Activated B cell treated with CpG ODN at 0.5 μM for 24 hours (primary cell): ENCODE measurements around the gene KIF20B. TPM values are rescaled to one million over a fixed set of nuclear protein-coding genes. Genes with fewer than 3 reads are reported as not detected.

Source experiments
- ATAC-seq: fragments of 200-7000 bp; cut with Tn5 transposase; one replicate; pipeline ENCODE4 v1.10.0; 2021; ENCODE audit warnings: low read depth, mild to moderate bottlenecking, moderate library complexity
- CTCF ChIA-PET: fragments of 350-600 bp; sonication (Branson Sonifier 250); formaldehyde crosslinking; loops from one replicate; lab custom pipeline; 2021; ENCODE audit warnings: antibody characterized with exemption; lab: Charles Lee
- POLR2A ChIA-PET: fragments of 350-600 bp; sonication (Branson Sonifier 250); formaldehyde crosslinking; loops from one replicate; lab custom pipeline; 2021; ENCODE audit warnings: antibody characterized with exemption; lab: Charles Lee
- DNase-seq: peaks from one replicate; pipeline ENCODE4 v3.0.0; 2022
- H3K27ac Mint-ChIP-seq: one replicate; pipeline ENCODE4 v1.8.0; 2020; ENCODE audit warnings: mixed read lengths
- H3K27me3 Mint-ChIP-seq: one replicate; pipeline ENCODE4 v1.8.0; 2021; ENCODE audit warnings: mixed read lengths
- H3K36me3 Mint-ChIP-seq: one replicate; pipeline ENCODE4 v1.8.0; 2021; ENCODE audit warnings: low read depth, mixed read lengths
- H3K4me1 Mint-ChIP-seq: one replicate; pipeline ENCODE4 v1.8.0; 2021; ENCODE audit warnings: mixed read lengths
- H3K4me3 Mint-ChIP-seq: one replicate; pipeline ENCODE4 v1.8.0; 2020; ENCODE audit warnings: mild to moderate bottlenecking, mixed read lengths
- H3K9me3 Mint-ChIP-seq: one replicate; pipeline ENCODE4 v1.8.0; 2020; ENCODE audit warnings: mixed read lengths
- CTCF ChIP-seq: fragments of 200-600 bp; IDR thresholded peaks from one replicate; pipeline ENCODE4 v1.8.0; 2022; ENCODE audit warnings: antibody characterized with exemption, mild to moderate bottlenecking
- intact Hi-C: fragments of 100-400 bp; cut with micrococcal nuclease; formaldehyde crosslinking; loops from one replicate; pipeline ENCODE4 v1.15.1; 2024
- total RNA-seq: library from RNA; stranded (reverse); gene quantifications from 2 replicates; pipeline ENCODE4 v1.2.3, GENCODE V29; 2022

KIF20B gene
- total RNA-seq, 1 donor from 2014 or later: 24.0 TPM

GRCh38 chr10:89782470-89782869 is 81.1 kb downstream of the KIF20B start:
- ATAC-seq: no peak
- ChIA-PET POLR2A (no interaction called here), CTCF (no interaction called here)
- Mint-ChIP-seq H3K9me3 (peaks cover 2% of the 10 kb centered on the region), H3K4me3 (no peak overlapping the region), H3K27ac (no peak overlapping the region), H3K4me1 (no peaks in the 10 kb centered on the region), H3K36me3 (peaks cover 26% of the 10 kb centered on the region), H3K27me3 (no peaks in the 10 kb centered on the region)
- no peak for TF ChIP-seq CTCF
- intact Hi-C loops: no loop called here
- no peak for DNase-seq

DNA sequence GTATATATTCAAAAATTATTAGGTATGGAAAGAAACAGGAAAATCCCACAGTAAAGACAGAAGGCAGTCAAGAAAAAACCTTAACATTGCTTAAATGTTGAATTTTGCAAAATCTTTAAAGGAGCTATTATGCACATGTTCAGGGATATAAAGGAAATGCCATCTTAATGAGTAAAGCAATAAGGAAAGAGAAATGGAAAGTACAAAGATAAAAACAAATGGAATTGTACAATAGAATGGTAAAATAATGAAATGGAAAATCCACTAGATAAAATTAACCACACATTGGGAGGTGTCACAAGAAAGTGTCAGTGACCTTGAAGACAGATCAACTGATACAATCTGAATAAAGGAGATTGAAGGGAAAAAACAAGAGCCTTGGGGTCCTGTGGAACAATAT is 82.0 kb downstream of the KIF20B start:
- intact Hi-C loops: no loop called here
- ATAC-seq: no peak
- Mint-ChIP-seq H3K36me3 (peaks cover 18% of the 10 kb centered on the region), H3K27ac (no peak overlapping the region), H3K4me1 (no peaks in the 10 kb centered on the region), H3K9me3 (peaks cover 4% of the 10 kb centered on the region), H3K27me3 (no peaks in the 10 kb centered on the region), H3K4me3 (no peak overlapping the region)
- DNase-seq: no peak
- POLR2A ChIA-PET: no interaction called here
- CTCF ChIA-PET: no interaction called here
- TF ChIP-seq CTCF: no peak

- TF ChIP-seq CTCF: no peak
- DNase-seq: no peak
- ATAC-seq: no peak
- Mint-ChIP-seq H3K36me3 (peaks cover 5% of the 10 kb centered on the region), H3K4me3 (no peak overlapping the region), H3K9me3 (peaks cover 4% of the 10 kb centered on the region), H3K27me3 (no peaks in the 10 kb centered on the region), H3K27ac (no peak overlapping the region), H3K4me1 (no peaks in the 10 kb centered on the region)
- intact Hi-C loops: no loop called here
- CTCF ChIA-PET: no interaction called here
- POLR2A ChIA-PET: no interaction called here
These were observed 83.7 kb downstream of the KIF20B start for GRCh38 chr10:89785095-89785494.

DNA sequence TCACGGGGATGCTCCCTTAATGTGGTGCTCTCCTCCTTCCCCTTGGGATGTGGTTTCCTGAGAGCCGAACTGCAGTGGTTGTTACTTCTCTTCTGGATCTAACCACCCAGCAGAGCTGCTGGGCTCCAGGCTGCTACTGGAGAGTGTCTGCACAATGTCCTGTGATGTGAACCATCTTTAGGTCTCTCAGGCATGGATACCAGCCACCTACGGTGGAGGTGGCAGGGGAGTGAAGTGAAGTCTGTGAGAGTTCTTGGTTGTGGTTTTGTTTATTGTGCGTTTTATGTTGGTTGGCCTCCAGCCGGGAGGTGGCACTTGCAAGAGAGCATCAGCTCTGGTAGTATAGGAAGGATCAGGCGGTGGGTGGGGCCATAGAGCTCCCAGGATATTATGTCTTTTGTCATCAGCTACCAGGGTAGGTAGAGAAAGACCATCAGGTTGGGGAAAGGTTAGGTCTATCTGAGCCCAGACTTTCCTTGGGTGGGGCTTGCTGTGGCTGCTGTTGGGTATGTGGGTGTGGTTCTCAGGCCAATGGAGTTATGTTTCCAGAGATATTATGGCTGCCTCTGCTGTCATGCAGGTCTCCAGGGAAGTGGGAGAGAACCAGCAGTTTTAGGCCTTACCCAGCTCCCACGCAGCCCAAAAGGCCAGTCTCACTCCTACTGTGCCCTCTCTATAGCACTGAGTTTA is 87.9 kb downstream of the KIF20B start:
- intact Hi-C loops: no loop called here
- Mint-ChIP-seq H3K27ac (no peak overlapping the region), H3K4me1 (no peaks in the 10 kb centered on the region), H3K27me3 (no peaks in the 10 kb centered on the region), H3K9me3 (peaks cover 4% of the 10 kb centered on the region), H3K4me3 (no peak overlapping the region), H3K36me3 (no peaks in the 10 kb centered on the region)
- POLR2A ChIA-PET: no interaction called here
- DNase-seq: no peak
- no peak for TF ChIP-seq CTCF
- no peak for ATAC-seq
- CTCF ChIA-PET: interaction anchor here (1.1 kb wide), 1 partner anchor 804 kb away, joined by 3 read pairs; no protein-coding TSS in a partner anchor

DNA sequence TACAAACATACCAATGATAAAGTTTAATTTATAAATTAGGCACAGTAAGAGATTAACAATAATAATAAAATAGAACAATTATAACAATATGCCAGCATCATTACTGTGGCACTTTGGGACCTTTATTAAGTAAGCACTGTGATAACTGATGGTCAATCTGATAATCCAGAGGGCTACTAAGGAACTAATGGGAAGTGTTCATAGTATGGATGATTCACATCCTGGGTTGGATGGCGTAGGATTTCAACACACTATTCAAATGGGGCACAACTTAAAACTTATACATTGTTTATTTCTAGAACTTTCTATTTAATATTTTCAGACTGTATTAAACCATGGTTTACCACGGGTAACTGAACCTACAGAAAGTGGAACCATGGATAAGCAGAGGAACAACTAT is 90.8 kb downstream of the KIF20B start:
- no peak overlapping the region for H3K4me3 Mint-ChIP-seq
- no peak for TF ChIP-seq CTCF
- ATAC-seq (no peak), DNase-seq (no peak)
- H3K4me1 Mint-ChIP-seq: peaks cover 4% of the 10 kb centered on the region
- H3K9me3 Mint-ChIP-seq: peaks cover 2% of the 10 kb centered on the region
- ChIA-PET POLR2A (no interaction called here), CTCF (interaction anchor here (3.1 kb wide), 1 partner anchor 801 kb away, joined by 13 read pairs; no protein-coding TSS in a partner anchor)
- no peak overlapping the region for H3K27ac Mint-ChIP-seq
- intact Hi-C loops: loop anchor here (2.0 to 10.0 kb wide), 4 partner anchors 45 to 1843 kb away; partner anchors contain the start of gene PPP1R3C
- no peaks in the 10 kb centered on the region for H3K36me3 Mint-ChIP-seq
- no peaks in the 10 kb centered on the region for H3K27me3 Mint-ChIP-seq
